A673 (cell line): ENCODE results near the gene JCHAIN.

Experiments
- EZH2 ChIP-seq: fragments of 200-600 bp; sonication (generic); IDR thresholded peaks from 2 replicates; pipeline ENCODE4 v1.6.1; 2017; ENCODE audit warnings: borderline replicate concordance, low read depth, mild to moderate bottlenecking, mixed read lengths, antibody characterized with exemption, low read length; ENCODE audit not compliant: poor library complexity, severe bottlenecking
- TF ChIP-seq, protein P1 (sequence below): fragments of 300-800, 200-600 bp; sonication (generic); conservative IDR thresholded peaks from 2 replicates; pipeline ENCODE4 v1.5.1; 2017; ENCODE audit warnings: low read depth, mild to moderate bottlenecking, antibody characterized with exemption, low read length, moderate library complexity, mixed read lengths

DNA sequence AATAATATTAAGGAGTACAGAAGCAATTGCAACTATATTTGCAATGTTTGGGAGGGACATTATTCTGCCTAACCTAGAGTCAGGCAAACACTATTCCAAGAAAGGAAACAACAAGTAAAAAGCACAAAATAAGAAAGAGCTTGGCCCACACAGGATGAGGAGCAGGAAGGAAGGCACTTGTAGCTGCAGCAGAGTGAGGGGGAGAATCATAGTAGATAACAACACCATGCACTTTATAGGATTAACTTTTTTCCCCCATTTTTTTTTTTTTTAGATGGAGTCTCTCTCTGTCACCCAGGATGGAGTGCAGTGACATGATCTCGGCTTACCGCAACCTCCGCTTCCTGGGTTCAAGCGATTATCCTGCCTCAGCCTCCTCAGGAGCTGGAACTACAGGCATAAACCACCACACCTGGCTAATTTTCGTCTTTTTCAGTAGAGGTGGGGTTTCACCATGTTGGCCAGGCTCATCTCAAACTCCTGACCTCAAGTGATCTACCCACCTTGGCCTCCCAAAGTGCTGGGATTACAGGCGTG is 10.3 kb upstream of the JCHAIN start:
- TF ChIP-seq, protein P1, sequence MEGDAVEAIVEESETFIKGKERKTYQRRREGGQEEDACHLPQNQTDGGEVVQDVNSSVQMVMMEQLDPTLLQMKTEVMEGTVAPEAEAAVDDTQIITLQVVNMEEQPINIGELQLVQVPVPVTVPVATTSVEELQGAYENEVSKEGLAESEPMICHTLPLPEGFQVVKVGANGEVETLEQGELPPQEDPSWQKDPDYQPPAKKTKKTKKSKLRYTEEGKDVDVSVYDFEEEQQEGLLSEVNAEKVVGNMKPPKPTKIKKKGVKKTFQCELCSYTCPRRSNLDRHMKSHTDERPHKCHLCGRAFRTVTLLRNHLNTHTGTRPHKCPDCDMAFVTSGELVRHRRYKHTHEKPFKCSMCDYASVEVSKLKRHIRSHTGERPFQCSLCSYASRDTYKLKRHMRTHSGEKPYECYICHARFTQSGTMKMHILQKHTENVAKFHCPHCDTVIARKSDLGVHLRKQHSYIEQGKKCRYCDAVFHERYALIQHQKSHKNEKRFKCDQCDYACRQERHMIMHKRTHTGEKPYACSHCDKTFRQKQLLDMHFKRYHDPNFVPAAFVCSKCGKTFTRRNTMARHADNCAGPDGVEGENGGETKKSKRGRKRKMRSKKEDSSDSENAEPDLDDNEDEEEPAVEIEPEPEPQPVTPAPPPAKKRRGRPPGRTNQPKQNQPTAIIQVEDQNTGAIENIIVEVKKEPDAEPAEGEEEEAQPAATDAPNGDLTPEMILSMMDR: no peak
- no peak for TF ChIP-seq EZH2
